Epithelial cell of proximal tubule (primary cell): ENCODE data around the gene RHOB. TPM values are rescaled to one million over a fixed set of nuclear protein-coding genes. Genes with fewer than 3 reads are reported as not detected.
"Not testable (repeated sequence)": the region's sequence is repeated elsewhere in the genome, so short reads cannot be mapped to it uniquely, and the experiment has no call there.

Experiments used
- DNase-seq: peaks from one replicate; pipeline ENCODE4 v3.0.0-alpha.2; 2011; ENCODE audit warnings: low read depth
- H3K4me3 ChIP-seq: 2 replicates; pipeline ENCODE4 v1.5.1; 2011; ENCODE audit warnings: low read depth, mild to moderate bottlenecking, low read length
- CTCF ChIP-seq: conservative IDR thresholded peaks from 2 replicates; pipeline ENCODE4 v1.5.1; 2012; ENCODE audit warnings: low read depth, mild to moderate bottlenecking, low read length
- total RNA-seq: library from RNA; depleted of rRNA; stranded (reverse); fragments of >200 nt; gene quantifications from 2 replicates; pipeline ENCODE4 v1.2.3, GENCODE V29; 2015

The RHOB gene
- total RNA-seq, 1 donor from 2014 or later: 160 TPM

- no peak for DNase-seq
- no peak overlapping the region for H3K4me3 ChIP-seq
- no peak for TF ChIP-seq CTCF
Observed at GRCh38 chr2:20431772-20432171, 15.1 kb upstream of the RHOB start.

- no peak overlapping the region for H3K4me3 ChIP-seq
- TF ChIP-seq CTCF: no peak
- DNase-seq: no peak
Observed at GRCh38 chr2:20432714-20433113, 14.2 kb upstream of the RHOB start.

GRCh38 chr2:20433249-20433648 is 13.6 kb upstream of the RHOB start:
- no peak for DNase-seq

GRCh38 chr2:20433946-20434553 is 12.8 kb upstream of the RHOB start:
- no peak for TF ChIP-seq CTCF
- no peak for DNase-seq
- H3K4me3 ChIP-seq: no peak overlapping the region

More at GRCh38 chr2:20433249-20433648, 13.6 kb upstream of the RHOB start:
- no peak overlapping the region for H3K4me3 ChIP-seq
- TF ChIP-seq CTCF: no peak

- no peak overlapping the region for H3K4me3 ChIP-seq
- TF ChIP-seq CTCF: no peak
- no peak for DNase-seq
Observed at GRCh38 chr2:20434588-20435294, 12.1 kb upstream of the RHOB start.

GRCh38 chr2:20435456-20435855 is 11.4 kb upstream of the RHOB start:
- H3K4me3 ChIP-seq, DNase-seq: not testable (repeated sequence)

- no peak for TF ChIP-seq CTCF
- no peak overlapping the region for H3K4me3 ChIP-seq
- DNase-seq: no peak
Observed at GRCh38 chr2:20436716-20437470, 10.0 kb upstream of the RHOB start.
